Epithelial cell of esophagus (primary cell): ENCODE results near the gene SLC26A2.

ENCODE experiments used
- DNase-seq: peaks from one replicate; pipeline ENCODE4 v3.0.0; 2010; ENCODE audit warnings: low read depth
- H3K4me3 ChIP-seq: 2 replicates; pipeline ENCODE4 v1.5.1; 2011; ENCODE audit warnings: mild to moderate bottlenecking, low read length, control low read depth
- TF ChIP-seq, protein P1 (sequence below): IDR thresholded peaks from 2 replicates; pipeline ENCODE4 v1.5.1; 2011; ENCODE audit warnings: low read depth, mild to moderate bottlenecking, low read length, control low read depth, inconsistent platforms; ENCODE audit not compliant: insufficient read depth; ENCODE audit errors: missing control alignments

Gene SLC26A2

DNA sequence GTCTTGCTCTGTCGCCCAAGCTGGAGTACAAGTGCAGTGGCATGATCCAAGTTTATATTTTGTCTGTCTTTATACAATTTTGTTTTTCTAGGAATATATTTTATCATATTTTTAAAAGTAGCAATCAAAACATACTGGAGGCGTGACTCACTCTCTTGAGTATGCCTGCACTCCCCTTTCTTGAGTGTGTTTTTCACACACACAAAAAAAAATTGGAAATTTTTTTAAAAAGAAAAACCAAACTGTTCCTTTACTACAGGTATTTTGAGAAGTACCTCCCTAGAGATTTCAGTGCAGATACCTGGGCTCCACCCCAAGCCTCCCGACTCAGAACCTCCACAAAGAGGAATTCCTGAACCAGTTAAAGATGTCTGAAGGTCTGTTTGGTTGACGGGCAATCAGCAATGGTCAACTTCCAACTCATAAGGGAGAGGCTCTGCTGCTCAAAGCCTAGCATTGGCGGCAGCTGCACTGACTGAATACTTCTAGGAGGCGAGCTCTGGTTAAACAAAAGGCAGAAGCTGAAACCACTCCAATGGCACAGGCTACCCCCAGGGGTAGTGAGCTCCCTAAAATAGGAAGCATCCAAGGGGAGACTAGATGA, 43.4 kb upstream of the SLC26A2 start:
- no peak overlapping the region for H3K4me3 ChIP-seq
- TF ChIP-seq, protein P1, sequence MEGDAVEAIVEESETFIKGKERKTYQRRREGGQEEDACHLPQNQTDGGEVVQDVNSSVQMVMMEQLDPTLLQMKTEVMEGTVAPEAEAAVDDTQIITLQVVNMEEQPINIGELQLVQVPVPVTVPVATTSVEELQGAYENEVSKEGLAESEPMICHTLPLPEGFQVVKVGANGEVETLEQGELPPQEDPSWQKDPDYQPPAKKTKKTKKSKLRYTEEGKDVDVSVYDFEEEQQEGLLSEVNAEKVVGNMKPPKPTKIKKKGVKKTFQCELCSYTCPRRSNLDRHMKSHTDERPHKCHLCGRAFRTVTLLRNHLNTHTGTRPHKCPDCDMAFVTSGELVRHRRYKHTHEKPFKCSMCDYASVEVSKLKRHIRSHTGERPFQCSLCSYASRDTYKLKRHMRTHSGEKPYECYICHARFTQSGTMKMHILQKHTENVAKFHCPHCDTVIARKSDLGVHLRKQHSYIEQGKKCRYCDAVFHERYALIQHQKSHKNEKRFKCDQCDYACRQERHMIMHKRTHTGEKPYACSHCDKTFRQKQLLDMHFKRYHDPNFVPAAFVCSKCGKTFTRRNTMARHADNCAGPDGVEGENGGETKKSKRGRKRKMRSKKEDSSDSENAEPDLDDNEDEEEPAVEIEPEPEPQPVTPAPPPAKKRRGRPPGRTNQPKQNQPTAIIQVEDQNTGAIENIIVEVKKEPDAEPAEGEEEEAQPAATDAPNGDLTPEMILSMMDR: no peak
- DNase-seq: no peak

DNA sequence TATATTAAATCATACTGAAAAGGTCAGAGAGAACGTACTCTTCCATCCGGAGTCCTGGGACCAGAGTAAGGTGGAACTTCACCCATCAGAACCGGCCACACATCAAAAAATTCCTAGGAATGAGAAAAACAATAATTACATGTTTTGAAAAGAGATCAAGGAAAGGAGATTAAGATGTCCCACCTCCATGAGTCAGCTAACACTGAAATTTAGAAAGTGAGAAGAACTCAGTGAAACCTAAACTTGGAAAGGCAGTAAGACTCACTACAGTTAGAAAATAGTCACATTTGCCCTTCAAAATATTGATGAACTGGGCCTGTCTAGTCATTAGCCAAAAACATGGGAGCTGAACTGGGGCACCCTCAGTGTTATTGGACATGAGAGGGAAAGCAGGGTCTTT, 39.0 kb upstream of the SLC26A2 start:
- TF ChIP-seq, protein P1: no peak
- H3K4me3 ChIP-seq: no peak overlapping the region
- DNase-seq: no peak

DNA sequence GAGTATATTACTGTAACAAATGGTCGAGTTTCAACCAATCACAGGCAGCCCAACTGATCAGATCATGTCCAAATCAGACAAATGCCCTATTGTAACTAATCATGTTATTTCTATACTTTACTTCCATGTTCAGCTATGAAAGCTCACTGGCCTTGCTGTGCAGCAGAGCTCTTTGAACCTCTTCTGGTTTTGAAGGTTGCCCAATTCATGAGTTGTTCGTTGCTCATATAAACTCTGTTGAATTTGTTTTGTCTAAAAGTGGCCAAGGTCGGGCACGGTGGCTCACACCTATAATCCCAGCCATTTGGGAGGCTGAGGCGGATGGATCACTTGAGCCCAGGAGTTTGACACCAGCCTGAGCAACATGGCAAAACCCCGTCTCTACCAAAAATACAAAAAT, 37.6 kb upstream of the SLC26A2 start:
- H3K4me3 ChIP-seq: no peak overlapping the region
- TF ChIP-seq, protein P1: no peak
- DNase-seq: no peak

DNA sequence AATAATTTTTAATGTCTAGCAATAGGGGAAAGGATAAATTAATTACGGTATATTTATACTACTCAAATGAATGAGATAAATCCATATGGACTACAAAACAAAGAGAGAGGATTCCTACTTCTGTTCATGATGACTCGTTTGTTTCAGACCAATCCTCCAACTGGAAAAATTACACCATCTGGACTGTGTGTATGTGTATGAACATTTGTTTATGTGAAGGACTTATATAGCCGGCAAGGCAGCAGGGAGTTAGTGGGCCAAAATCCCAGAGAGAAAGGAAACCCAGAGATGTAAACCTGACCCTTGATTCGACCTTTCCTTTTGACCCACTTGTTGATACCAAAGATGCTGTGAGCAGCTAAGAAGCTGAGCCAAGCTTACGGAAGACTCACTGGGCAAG, 36.1 kb upstream of the SLC26A2 start:
- DNase-seq: no peak
- TF ChIP-seq, protein P1: no peak

DNA sequence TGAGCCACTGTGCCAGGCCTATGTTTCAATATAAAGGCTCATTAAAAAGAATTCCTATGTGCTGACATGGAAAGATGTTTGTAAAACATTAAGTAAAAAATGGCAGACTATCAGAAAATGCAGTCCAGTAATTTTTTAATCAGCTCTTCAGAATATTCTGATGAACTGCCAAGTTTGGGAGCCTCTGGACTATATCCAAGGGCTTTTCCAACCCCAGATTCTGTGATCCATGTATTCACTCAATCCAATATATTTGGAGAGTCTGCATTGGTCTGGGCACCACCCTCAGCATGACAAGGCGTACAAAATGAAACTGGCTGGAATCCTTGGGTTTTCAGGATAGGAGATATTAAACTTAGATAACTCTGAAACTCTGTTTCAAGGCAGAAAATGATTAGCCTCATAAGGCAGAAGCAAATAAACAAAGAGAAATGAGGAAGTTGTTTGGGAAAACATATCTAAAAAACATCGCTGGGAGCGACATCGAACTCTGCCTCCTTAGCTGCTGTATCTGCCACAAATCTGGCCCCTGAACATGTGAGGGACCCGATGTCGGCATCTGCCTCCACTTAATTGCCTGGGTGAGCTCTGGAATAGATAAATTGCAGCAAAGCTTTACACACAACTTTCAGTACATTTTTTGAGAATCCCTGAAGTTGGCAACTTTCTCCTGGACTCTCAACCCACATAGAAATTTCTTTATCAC, 30.4 kb upstream of the SLC26A2 start:
- no peak overlapping the region for H3K4me3 ChIP-seq

More for the DNA sequence above, 36.1 kb upstream of the SLC26A2 start:
- H3K4me3 ChIP-seq: no peak overlapping the region

DNA sequence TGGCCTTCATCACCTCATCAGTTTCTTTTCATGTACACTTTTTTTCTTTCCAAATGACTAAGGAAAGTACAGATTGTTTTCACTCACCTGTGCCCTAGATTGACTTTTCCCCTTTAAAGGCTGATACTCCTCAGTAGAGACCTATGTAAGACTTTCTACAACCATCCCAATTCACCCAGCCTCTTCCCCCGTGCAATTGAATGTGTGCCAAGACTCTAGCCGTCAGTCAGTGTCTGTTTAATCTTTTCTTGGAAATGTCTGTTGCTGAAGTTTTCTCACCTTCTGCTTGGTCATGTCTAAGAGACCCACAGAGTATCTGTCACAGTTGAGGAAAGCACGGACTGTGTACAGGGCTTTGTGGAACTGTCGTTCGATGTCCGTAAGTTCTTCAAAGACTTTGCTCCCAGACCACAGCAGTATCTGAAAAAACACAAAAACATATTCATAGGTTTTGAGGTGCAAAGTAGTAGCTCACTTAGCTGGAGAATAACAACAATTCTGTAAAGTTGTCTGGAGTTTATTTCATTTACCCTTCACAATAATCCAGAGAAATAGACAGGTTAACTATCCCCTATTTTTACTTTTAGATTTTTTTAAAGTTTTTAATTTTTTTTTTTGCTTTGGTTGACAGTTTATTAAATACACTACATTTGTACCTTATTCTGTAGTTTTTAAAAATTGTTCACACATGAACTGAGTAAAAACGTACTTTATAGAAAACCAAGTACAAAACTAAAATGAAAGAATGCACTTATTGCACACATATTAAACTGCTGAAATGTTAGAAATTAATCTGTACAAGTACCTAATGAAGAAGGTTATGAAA, 29.6 kb upstream of the SLC26A2 start:
- DNase-seq: no peak
- H3K4me3 ChIP-seq: no peak overlapping the region
- TF ChIP-seq, protein P1: no peak

More for the DNA sequence above, 30.4 kb upstream of the SLC26A2 start:
- DNase-seq: no peak
- TF ChIP-seq, protein P1: no peak
